Spleen (tissue), 7 donors: ENCODE data around the gene EXOC6B.

Experiments
- CTCF ChIP-seq, 11 experiments: fragments of 200-600 bp in 7 of 11; fragments of 450-650 bp in 4 of 11; sonication (generic) in 4 of 11; IDR thresholded peaks in 8 of 11; conservative IDR thresholded peaks in 3 of 11; 1 replicate in 7 of 11; 2 replicates in 4 of 11; pipeline versions ENCODE4 v1.4.0 to v1.8.0; 2016 to 2021; ENCODE audit warnings: antibody characterized with exemption in 11 of 11, inconsistent platforms in 4 of 11, mild to moderate bottlenecking in 1 of 11
- POLR2AphosphoS5 ChIP-seq, 3 donors: sonication (generic); formaldehyde crosslinking; IDR thresholded peaks; one replicate each; pipeline ENCODE4 v1.5.1; 2017; ENCODE audit warnings: antibody characterized with exemption in 3 of 3
- donor health status: DM: no; HTN: no; CAD: no; lungs with moderate emphysema.
- donor health status: DM: no; HTN: no; CAD: no.
- donor health status: DM: no; HTN: no; CAD: no.

- TF ChIP-seq CTCF (IDR thresholded peaks at IDR 0.05 in 8 of 11, conservative IDR thresholded peaks at IDR 0.05 in 3 of 11) (no peak), POLR2AphosphoS5 (IDR thresholded peaks at IDR 0.05) (no peak)
These were observed 46.0 kb upstream of the EXOC6B start for GRCh38 chr2:72871880-72872279.
